ENCODE results near the gene HADHA.
"Not testable (repeated sequence)": the region's sequence is repeated elsewhere in the genome, so short reads cannot be mapped to it uniquely, and the experiment has no call there.

The HADHA gene

GRCh38 chr2:26172871-26173775, 71.3 kb downstream of the HADHA start, which contains the start of gene GAREM2:
Gene GAREM2, plus strand, starts transcription at chr2:26173088. Its CDS starts 133 bp downstream, at chr2:26173221.
- DNase-seq (no peak), ATAC-seq (replicated peaks) (peak; percentile 34)
- H3K4me3 Mint-ChIP-seq: peak within 1 kb of the TSS; percentile 83 to 87
- no peaks in the 10 kb centered on the region for H3K9me3 Mint-ChIP-seq
- H3K4me1 Mint-ChIP-seq (ENCODE audit: low read depth in 2 of 2): peaks cover 15 to 16% of the 10 kb centered on the region in 2 donors
- H3K27ac Mint-ChIP-seq: no peak within 1 kb of the TSS
- peaks cover 3% of the 10 kb centered on the region for H3K36me3 Mint-ChIP-seq (ENCODE audit: insufficient read depth)
- H3K27me3 Mint-ChIP-seq: peaks cover 36 to 72% of the 10 kb centered on the region in 2 donors

GRCh38 chr2:26172189-26172870, 72.1 kb downstream of the HADHA start:
- no peaks in the 10 kb centered on the region for H3K9me3 Mint-ChIP-seq

GRCh38 chr2:26170795-26171194, 73.6 kb downstream of the HADHA start:
- Mint-ChIP-seq H3K27ac (no peak overlapping the region), H3K36me3 (ENCODE audit: insufficient read depth) (peaks cover 3% of the 10 kb centered on the region), H3K9me3 (no peaks in the 10 kb centered on the region), H3K27me3 (peaks cover 29 to 54% of the 10 kb centered on the region in 2 donors), H3K4me3 (peak overlapping the region; percentile 83 to 87), H3K4me1 (ENCODE audit: low read depth in 2 of 2) (peaks cover 15 to 16% of the 10 kb centered on the region in 2 donors)
- ATAC-seq (replicated peaks) (no peak), DNase-seq (no peak)

More at GRCh38 chr2:26172189-26172870, 72.1 kb downstream of the HADHA start:
- Mint-ChIP-seq H3K4me1 (ENCODE audit: low read depth in 2 of 2) (peaks cover 15 to 16% of the 10 kb centered on the region in 2 donors), H3K27ac (no peak overlapping the region), H3K27me3 (peaks cover 36 to 69% of the 10 kb centered on the region in 2 donors), H3K4me3 (peak overlapping the region; percentile 83 to 87), H3K36me3 (ENCODE audit: insufficient read depth) (peaks cover 3% of the 10 kb centered on the region)
- no peak for DNase-seq
- peak; percentile 23 for ATAC-seq (replicated peaks)

GRCh38 chr2:26169681-26170414, 74.6 kb downstream of the HADHA start:
- H3K27me3 Mint-ChIP-seq: peaks cover 20 to 44% of the 10 kb centered on the region in 2 donors
- ATAC-seq (replicated peaks) (no peak), DNase-seq (no peak)
- peaks cover 3% of the 10 kb centered on the region for H3K36me3 Mint-ChIP-seq (ENCODE audit: insufficient read depth)
- H3K4me1 Mint-ChIP-seq (ENCODE audit: low read depth in 2 of 2): peaks cover 15 to 16% of the 10 kb centered on the region in 2 donors
- H3K4me3 Mint-ChIP-seq: no peak overlapping the region
- H3K27ac Mint-ChIP-seq: no peak overlapping the region
- H3K9me3 Mint-ChIP-seq: no peaks in the 10 kb centered on the region

GRCh38 chr2:26169226-26169625, 75.2 kb downstream of the HADHA start:
- Mint-ChIP-seq H3K4me1 (ENCODE audit: low read depth in 2 of 2) (peaks cover 10 to 11% of the 10 kb centered on the region in 2 donors), H3K9me3 (no peaks in the 10 kb centered on the region), H3K36me3 (ENCODE audit: insufficient read depth) (peaks cover 3% of the 10 kb centered on the region), H3K27ac (no peak overlapping the region), H3K27me3 (peaks cover 14 to 38% of the 10 kb centered on the region in 2 donors), H3K4me3 (no peak overlapping the region)
- DNase-seq: no peak
- ATAC-seq (replicated peaks): no peak

- Mint-ChIP-seq H3K27me3 (peaks cover 12 to 34% of the 10 kb centered on the region in 2 donors), H3K4me3 (no peak overlapping the region), H3K9me3 (no peaks in the 10 kb centered on the region), H3K36me3 (ENCODE audit: insufficient read depth) (peaks cover 3% of the 10 kb centered on the region), H3K4me1 (ENCODE audit: low read depth in 2 of 2) (peaks cover 10% of the 10 kb centered on the region in 2 donors), H3K27ac (no peak overlapping the region)
- ATAC-seq (replicated peaks): no peak
- DNase-seq: no peak
Measured at GRCh38 chr2:26168785-26169184, 75.6 kb downstream of the HADHA start.

- H3K27me3 Mint-ChIP-seq: peaks cover 3 to 23% of the 10 kb centered on the region in 2 donors
- H3K27ac Mint-ChIP-seq; ATAC-seq (replicated peaks); DNase-seq; H3K9me3 Mint-ChIP-seq; H3K36me3 Mint-ChIP-seq (ENCODE audit: insufficient read depth); H3K4me3 Mint-ChIP-seq; H3K4me1 Mint-ChIP-seq (ENCODE audit: low read depth in 2 of 2): not testable (repeated sequence)
Measured at GRCh38 chr2:26166541-26166940, 77.9 kb downstream of the HADHA start.

- DNase-seq (no peak), ATAC-seq (replicated peaks) (no peak)
- no peak overlapping the region for H3K27ac Mint-ChIP-seq
- no peak overlapping the region for H3K4me3 Mint-ChIP-seq
- no peaks in the 10 kb centered on the region for H3K9me3 Mint-ChIP-seq
- peaks cover 0 to 14% of the 10 kb centered on the region in 2 donors for H3K27me3 Mint-ChIP-seq
- H3K36me3 Mint-ChIP-seq (ENCODE audit: insufficient read depth): no peaks in the 10 kb centered on the region
- H3K4me1 Mint-ChIP-seq (ENCODE audit: low read depth in 2 of 2): no peaks in the 10 kb centered on the region
Measured at GRCh38 chr2:26165403-26165802, 79.0 kb downstream of the HADHA start.

- Mint-ChIP-seq H3K4me1 (ENCODE audit: low read depth in 2 of 2) (no peaks in the 10 kb centered on the region), H3K9me3 (no peaks in the 10 kb centered on the region), H3K27me3 (peaks cover 0 to 8% of the 10 kb centered on the region in 2 donors), H3K27ac (no peak overlapping the region), H3K36me3 (ENCODE audit: insufficient read depth) (no peaks in the 10 kb centered on the region), H3K4me3 (no peak overlapping the region)
- ATAC-seq (replicated peaks) (no peak), DNase-seq (no peak)
Measured at GRCh38 chr2:26164641-26165211, 79.7 kb downstream of the HADHA start.

GRCh38 chr2:26164231-26164630, 80.2 kb downstream of the HADHA start:
- H3K4me3 Mint-ChIP-seq: no peak overlapping the region
- no peaks in the 10 kb centered on the region for H3K4me1 Mint-ChIP-seq (ENCODE audit: low read depth in 2 of 2)
- no peak for DNase-seq
- no peak overlapping the region for H3K27ac Mint-ChIP-seq
- no peaks in the 10 kb centered on the region for H3K36me3 Mint-ChIP-seq (ENCODE audit: insufficient read depth)
- ATAC-seq (replicated peaks): no peak
- no peaks in the 10 kb centered on the region for H3K9me3 Mint-ChIP-seq
- peaks cover 0 to 3% of the 10 kb centered on the region in 2 donors for H3K27me3 Mint-ChIP-seq

- Mint-ChIP-seq H3K9me3 (no peaks in the 10 kb centered on the region), H3K4me1 (ENCODE audit: low read depth in 2 of 2) (no peaks in the 10 kb centered on the region), H3K36me3 (ENCODE audit: insufficient read depth) (no peaks in the 10 kb centered on the region), H3K4me3 (no peak overlapping the region), H3K27ac (no peak overlapping the region), H3K27me3 (no peaks in the 10 kb centered on the region)
- DNase-seq (no peak), ATAC-seq (replicated peaks) (no peak)
Measured at GRCh38 chr2:26162963-26163362, 81.5 kb downstream of the HADHA start.

- no peaks in the 10 kb centered on the region for H3K36me3 Mint-ChIP-seq (ENCODE audit: insufficient read depth)
- no peaks in the 10 kb centered on the region for H3K4me1 Mint-ChIP-seq (ENCODE audit: low read depth in 2 of 2)
- no peak overlapping the region for H3K27ac Mint-ChIP-seq
- no peaks in the 10 kb centered on the region for H3K27me3 Mint-ChIP-seq
- H3K4me3 Mint-ChIP-seq: no peak overlapping the region
- H3K9me3 Mint-ChIP-seq: no peaks in the 10 kb centered on the region
- ATAC-seq (replicated peaks) (no peak), DNase-seq (no peak)
Measured at GRCh38 chr2:26161926-26162325, 82.5 kb downstream of the HADHA start.

GRCh38 chr2:26157580-26157979, 86.9 kb downstream of the HADHA start:
- Mint-ChIP-seq H3K27me3 (peaks cover 0 to 6% of the 10 kb centered on the region in 2 donors), H3K27ac (no peak overlapping the region), H3K4me1 (ENCODE audit: low read depth in 2 of 2) (no peaks in the 10 kb centered on the region), H3K36me3 (ENCODE audit: insufficient read depth) (no peaks in the 10 kb centered on the region), H3K9me3 (no peaks in the 10 kb centered on the region), H3K4me3 (no peak overlapping the region)
- ATAC-seq (replicated peaks) (no peak), DNase-seq (no peak)
